HG03432 (cell line): ENCODE results near the gene MAMLD1.
A peak's percentile ranks its signal among the peaks of the same experiment; 100 is the strongest.

Experiments
- ATAC-seq: cut with Tn5 transposase; IDR thresholded peaks from one replicate; pipeline ENCODE4 v1.9.1; 2021; ENCODE audit warnings: mild to moderate bottlenecking, moderate library complexity; ENCODE audit not compliant: unreplicated experiment

Gene MAMLD1

DNA sequence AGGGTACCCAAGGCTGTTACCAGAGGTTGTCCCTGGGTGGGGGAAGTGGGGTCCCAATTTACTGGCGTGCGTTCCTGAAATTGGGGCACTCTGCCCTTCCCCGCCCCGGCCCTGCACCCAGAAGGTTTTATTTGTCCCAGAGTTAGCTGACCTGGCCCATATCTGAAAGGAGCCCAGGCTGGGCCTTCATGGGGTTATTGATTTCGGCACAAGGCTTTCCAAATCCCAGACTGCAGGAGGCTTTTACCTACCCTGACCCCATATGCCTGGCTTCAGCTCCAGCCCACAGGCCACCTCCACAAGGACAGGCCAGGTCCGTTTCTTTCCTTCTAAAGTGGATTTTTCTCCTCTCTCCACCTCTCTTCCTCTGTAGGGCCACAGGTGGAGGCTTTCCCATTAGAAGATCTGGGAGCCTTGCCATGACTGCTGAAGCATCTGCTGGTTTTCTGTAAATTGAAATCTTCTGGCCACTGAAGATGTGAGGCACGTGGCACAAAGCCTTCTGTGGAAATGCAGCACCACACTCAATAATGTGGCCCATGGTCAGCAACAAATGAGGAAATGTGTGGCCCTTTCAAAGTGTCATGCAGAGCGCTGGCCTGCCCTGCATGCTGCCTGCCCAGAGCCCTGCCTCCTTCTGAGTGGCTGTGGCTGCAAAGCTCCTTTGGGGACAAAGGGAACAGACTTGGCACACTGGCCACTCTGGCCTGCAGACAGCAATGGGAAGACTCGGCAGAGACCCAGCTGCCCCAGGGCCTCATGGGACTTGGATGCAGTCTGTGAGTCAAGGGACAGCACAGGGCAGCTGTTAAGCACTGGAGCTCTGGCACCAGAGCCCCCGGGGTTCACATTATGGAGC is 162.2 kb downstream of the MAMLD1 start:
- ATAC-seq, result no peak

DNA sequence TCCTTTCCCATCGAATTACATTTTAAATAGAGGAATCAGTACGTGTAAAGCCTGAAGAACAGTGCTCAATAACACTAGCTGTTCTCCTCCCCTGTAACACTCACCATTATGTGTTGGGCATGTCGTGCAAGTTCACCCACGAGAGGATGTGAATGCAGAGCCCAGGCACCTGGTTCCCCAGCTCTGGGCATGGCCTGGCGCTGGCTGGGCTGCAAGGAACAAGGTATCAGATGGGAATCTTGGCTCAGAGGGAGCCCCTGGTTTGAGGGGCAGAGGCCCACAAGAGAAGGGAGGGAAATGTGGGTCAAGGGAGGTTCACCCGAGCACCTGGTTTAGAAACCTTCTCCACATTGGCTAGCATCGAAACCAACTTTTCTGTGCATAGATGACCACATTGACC is 163.6 kb downstream of the MAMLD1 start:
- ATAC-seq, result no peak

DNA sequence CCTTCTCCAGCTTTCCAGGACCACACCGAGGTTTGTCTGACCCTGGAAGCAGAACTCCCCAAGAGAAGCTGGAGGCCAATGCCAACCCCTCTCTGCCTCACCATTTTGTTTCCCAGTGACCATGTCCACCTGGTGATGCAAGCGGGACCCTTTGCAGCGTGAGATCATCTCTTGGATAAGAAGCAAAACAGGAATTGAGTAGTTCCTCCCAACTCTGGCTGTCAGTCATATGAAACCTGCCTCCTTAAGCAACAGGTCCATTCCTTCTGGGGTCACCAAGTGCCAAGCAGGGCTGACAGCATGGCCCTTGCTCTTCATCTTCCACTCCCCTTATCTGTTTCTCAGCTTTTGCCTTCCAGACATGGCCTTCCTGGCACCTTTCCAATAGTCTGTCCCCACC is 164.0 kb downstream of the MAMLD1 start:
- ATAC-seq, result no peak

DNA sequence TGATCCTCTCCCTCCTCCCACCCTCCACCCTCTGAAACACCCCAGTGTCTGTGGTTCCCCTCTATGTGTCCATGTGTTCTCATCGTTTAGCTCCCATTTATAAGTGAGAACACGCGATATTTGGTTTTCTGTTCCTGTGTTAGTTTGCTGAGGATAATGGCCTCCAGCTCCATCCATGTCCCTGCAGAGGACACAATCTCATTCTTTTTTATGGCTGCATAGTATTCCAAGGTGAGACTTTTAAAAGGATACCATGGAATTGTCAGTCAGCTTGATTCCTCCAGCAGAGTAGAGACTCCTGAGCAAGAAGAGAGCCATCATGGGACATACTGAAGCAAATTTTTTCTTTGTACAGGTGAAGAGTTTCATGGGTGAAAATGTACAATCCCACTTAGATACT is 166.5 kb downstream of the MAMLD1 start:
- ATAC-seq, result no peak

DNA sequence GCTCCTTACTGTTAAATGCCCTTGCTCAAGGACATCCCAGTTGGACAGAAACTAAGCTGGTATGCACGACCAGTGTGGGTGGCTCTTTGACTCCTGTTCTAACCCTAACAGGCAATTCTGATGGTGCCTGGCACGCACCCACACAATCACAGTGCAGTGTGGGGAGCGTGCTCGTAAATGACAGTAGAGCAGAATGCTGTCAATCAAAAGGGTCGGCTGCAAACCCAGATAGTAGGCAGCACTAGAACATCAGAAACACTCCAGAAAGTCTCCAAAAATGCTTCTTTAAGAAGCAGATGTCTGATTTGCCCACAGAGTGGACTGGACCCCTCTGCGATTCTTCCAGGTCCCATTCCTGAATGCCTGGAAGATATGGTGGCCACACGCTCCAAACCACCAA is 167.7 kb downstream of the MAMLD1 start:
- no peak for ATAC-seq

DNA sequence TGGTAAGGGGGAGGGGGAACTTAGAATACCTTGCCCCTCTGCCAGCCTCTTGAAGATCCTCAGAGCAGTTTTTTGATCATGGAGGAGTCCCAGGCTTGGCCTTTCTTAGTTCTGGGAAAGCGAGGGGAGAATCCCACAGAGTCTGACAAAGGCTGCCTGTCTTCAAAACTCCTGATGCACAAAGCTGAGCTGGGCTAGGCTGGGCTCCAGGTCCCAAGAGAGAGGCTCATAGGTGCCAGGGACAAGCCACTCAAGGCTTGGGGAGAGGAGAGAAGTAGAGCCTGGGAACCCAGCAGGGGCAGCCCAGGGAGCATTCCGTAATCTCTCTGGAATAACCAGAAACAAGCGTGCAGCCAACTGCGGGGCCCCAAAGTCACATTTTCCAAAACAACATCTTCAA is 168.3 kb downstream of the MAMLD1 start:
- no peak for ATAC-seq

DNA sequence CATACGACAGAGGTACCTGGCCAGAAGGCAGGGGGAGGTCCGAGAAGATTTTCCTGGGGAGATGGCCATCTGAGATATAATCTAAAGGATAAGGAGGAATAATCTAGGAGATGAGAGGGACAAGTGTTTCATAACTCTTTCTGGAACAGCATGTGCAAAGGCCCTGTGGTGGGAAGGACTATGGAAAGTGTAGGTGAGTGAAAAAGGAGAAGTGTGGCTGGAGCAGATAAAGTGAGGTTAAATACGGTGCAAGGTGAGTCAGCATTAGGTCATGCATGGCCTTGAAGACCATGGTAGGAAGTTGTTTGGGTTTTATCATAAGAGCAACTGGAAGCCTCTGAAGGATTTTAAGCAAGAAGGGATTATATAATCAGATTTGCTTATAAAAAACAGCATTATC is 170.7 kb downstream of the MAMLD1 start:
- ATAC-seq, result no peak

DNA sequence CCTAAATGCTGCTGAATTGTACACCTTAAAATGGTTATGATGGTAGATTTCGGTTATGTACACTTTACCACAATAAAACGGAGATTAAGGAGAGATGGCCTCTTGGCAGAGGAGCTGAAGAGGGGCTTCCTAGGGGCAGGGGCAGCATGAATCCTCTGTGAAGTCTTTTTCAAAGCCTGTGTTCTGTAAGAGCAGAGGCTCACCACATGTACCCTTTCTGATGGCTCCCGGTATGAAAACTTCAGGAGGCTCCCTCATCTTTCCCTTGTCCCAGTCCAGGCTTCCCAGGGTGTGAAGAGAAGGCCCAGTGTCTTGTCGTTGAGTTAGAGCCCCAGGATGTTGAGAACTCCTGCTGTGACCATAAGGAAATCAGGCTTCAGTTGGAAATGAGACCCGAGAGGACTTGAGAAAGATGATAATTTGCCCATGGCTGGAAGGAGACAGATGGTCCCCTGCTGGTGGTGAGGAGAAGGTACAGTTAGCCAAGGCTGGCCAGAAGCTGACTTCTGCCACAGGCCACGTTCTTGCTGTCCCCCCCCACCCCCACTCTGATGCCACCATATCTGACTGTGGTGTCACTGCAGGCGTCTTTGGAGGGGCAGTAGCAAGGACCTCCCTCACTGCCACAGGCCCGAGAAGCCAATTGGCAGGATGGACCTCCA is 173.5 kb downstream of the MAMLD1 start:
- no peak for ATAC-seq

DNA sequence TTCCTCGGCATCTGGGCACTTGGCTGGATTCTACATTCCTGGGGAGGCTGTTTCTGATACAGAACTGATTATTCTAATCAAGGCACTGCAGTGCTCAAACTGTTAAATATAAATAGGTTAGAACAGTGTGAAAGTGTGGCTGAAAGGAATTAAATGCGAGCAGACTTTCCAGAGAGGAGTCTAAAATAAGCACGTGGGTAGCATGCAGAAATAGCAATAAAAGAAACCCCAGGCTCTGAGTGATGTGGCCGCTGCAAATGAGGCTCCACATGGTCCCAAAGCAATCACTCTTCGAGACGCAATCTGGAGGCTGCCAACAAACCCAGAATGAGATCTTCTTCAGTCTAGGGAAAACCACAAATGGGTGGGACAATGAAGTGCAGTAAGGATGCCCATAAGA is 174.7 kb downstream of the MAMLD1 start:
- ATAC-seq, result no peak

DNA sequence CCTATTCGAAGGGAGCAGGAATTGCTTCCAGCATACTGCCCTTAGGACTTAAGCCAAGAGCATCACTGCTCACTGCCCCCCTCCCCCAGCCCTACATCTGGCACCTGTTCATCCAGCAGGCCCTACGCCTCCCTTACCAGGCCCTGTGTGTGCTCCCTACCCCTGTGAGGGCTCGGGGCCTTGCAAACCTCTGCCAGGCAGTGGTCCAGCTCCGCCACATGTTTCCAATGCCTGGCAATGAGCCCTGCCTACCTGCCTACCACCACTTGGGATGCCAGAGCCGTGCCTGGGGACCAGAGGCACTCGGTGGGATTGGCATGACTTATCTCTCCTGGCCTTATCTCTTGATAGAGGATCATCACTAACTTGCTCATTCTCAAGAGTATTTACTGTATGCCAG is 177.8 kb downstream of the MAMLD1 start:
- ATAC-seq, result no peak

DNA sequence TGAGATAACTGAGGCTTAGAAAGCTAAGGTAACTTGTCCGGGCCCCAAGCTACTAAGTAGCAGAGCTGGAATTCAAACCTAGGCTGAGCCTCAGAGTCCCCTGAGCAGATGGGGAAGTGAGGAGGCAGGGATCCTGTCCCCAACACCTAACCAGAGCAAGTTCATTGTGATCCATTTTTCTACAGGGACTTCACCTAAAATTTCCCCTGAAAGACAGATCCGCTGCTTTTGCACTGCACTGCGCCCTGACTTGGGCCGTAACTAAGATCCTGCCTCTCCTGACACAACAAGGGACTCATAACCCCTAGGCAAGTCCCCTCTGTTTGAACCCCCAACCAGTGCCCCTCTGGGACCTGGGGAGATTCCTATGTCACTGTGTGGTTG is 179.7 kb downstream of the MAMLD1 start:
- ATAC-seq, result peak; percentile 47

DNA sequence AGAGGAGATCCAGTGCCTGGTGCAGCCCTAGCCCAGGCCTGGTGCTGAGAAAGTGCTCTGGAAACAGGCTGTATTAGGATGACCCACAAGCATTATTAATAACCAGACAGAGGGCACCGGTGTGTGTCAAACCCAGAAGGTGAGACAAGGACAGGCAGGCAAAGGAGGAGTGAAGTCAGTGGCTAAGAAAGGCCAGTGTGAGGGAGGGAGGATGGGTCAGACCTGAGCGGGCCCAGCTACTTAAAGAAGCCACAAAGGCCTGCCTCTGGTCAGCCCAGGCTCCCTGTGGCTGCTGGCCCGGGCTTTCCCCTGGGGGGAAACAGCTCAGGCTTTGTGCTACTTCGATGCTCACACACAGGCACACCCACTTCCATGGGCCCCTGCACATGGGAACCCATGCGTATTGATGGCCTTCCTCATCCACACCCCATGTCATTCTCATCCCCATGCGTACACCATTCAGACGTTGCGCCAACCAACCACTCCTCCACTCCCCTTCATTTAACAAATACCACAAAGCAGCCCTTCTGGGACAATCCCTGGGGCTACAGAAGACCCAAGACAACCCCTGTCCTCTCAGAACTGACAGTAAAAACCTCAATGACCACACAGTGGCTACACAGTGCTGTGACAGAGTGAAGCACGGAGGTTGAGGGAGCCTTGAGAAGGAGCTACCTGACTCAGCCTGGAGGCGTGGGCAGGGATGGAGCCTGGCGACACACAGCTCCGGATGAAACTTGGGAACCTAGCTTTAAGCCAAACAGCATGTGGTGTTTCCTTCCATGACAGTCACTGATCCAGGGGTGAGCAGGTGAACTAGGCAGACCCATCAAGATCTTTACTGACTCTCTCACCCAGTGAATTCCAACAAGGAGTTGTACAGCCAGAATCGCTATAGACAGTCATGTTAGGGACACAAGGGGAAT is 180.4 kb downstream of the MAMLD1 start:
- peak; percentile 58 for ATAC-seq

DNA sequence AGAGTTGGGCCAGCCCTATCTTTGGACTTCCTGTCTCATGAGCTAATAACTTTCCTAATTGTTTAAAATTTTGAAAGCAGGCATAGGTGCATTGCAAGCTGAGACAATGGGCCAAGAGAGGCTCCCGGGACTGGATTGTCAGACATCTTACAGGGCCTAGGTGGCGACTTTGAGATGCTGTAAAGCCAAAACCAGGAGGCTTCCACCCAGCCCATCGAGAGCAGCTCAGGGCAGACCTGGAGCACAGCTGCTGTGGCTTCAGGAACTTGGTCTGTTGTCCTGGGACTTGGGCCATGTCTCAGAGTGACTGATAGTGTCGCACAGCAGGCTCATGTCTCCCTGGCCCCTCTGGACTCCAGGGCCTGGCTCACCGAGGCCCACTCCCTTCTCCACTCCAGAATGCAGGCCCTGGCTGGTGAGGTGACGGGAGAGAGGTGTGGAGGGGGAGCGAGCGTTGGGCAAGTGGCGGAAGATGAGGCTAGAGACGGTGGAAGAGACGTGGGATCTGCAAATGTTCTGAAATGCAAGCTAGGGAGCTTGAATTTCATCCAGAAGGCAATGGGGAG is 181.2 kb downstream of the MAMLD1 start:
- ATAC-seq, result no peak

DNA sequence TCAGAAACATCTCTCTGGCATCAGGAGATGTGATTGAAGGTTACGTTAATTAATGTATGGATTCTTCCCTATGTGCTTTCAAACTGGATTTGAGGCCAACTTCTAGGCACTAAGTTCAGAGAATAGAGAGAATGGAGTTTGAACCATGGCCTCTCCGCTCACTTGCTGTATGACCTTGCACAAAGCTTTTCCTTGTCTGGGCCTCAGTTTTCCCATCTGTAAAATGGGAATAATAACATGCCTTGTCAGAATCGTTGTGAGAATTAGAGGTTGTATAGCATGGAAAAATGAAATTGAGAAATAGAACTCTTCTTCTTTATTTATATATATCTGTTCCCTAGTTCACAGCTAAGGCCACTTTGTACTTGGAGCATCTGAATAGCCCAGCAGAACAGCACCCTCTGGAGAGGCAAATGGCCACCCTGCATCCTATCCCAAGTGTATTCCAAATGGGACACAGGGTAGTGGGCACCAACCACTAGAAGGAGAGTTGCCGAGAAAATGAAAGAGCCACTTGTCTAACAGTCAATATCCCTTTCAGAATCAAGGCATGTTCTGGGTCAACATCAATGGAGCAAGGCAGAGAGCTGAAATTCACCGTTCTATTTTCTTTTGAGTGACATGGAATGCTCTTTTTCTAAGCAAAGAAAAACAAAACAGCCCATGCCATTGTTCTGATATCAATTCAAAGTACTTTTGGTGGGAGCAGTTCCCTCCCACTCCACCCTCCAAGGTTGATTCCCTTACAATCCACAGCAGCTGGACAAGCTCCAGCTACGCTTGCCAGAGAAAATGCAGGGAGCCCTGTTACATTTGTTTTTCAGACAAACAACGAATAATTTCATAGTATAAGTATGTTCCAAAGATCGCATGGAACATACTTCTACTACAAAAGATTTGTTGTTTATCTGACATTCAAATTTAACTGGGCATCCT is 182.0 kb downstream of the MAMLD1 start:
- ATAC-seq, result no peak

DNA sequence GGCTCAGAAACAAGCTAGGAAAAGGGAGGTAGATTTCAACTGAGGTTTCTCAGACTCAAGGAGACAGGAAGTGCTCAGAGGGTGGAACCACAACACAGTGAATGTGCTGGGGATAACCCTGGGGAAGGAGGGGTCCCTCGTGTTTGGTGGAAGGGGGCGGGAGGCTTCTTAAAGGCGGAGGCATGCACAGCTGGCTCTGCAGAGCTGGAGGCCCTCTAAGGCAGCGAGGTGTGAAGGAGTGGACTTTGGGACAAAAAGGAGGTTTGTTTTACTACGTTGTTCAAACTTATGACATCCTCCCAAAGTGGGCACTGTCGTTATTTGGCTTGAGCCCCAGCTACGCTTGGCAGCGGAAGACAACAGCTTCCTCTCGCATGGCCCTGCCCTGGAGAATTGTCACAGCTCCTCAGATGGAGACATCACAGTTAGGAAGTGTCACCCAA is 183.6 kb downstream of the MAMLD1 start:
- ATAC-seq, result no peak

DNA sequence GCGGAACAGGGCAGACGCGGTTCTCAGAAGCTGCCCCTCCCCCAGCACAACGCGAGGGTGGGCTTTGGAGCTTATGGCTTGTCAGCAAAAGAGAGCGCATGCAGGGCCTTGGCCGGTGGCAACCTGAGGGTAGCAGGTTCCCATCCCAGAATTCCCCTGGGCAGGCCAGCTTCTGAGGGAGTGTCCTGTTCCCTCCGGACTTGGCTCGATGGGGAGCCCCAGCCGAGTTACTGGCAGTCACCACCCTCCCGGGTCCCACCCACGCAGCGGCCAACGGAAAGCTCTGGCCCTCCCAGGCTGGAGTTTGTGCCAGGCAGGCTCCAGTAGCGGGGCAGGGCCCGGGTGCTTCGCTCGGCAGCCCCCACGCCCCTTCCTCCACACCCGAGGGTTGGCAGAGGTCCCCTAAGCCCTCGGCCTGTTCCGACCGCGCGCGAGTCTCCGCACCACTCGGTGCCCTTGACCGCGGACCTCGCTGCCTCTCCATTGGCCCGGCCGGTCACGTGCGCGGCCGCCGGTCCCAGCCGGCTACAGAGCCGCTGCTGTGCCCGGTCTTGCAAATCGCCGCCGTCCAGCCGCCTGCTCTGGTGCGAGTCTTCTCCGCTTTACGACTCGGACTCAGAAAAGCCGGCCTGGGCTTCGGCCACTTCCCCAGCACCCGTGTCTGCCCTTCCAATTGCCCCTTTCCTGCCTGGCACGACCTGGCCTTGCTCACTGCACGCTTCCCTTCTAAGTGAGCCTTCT is 184.4 kb downstream of the MAMLD1 start:
- ATAC-seq, result peak; percentile 68

DNA sequence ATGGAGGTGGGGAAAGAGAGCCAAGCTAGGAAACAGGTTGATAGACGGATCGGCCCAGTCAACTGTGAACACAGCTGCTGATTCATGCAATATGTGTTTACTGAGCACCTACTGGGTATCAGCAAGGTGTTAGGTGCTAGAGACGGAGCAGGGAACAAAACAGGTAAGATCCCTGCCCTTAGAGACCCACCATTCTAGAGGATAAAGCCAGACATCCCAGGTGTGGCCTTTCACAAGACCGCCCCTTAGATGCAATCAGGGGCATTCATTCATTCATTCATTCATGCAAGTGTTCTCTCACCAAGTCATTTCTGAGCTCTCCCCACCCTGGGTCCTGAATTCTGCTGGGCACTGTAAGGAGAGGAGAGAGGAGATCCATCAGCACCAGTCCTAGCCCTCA is 185.1 kb downstream of the MAMLD1 start:
- no peak for ATAC-seq

DNA sequence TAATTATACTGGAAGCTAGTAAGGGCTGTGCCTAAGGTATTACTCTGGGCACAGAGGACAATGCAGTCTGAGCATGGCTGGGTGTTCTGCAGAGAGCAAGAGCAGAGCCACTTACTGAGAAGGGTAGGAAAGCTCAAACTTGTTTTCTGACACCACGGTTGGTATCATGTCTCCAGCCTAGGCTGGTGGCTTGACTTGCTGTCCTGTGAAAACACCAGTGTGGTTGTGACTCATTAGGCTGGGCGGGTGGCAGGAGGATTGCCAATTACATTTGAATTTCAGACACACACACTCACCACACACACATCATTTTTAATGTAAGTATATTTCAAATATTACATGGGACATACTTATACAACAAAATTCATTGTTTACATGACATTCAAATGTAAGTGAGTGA is 185.6 kb downstream of the MAMLD1 start:
- ATAC-seq, result no peak

DNA sequence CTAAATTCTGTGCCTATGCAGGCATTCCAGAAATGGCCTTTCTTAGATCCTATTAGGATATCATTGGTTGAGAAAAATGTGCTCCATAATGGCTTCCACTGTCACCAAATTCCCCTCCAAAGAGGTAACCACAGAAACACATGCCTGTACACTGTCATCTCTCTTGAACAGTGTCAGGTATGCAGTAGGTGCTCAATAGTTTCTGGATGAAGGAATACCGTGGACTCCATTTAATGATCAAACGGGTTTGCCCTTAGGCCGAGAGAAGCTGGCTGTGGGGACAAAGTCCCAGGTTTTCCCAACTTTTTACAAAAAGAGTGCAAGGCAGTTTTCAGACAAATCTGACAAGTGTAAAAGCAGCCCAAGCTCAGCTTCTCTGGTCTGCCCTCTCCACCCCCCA is 188.8 kb downstream of the MAMLD1 start:
- ATAC-seq, result no peak
